Stomach smooth muscle (tissue), 2 donors: ENCODE measurements around the gene PSG2.
"Not testable (repeated sequence)": the region's sequence is repeated elsewhere in the genome, so short reads cannot be mapped to it uniquely, and the experiment has no call there.

Experiments used
- H3K27ac ChIP-seq: one replicate; pipeline ENCODE4 v1.7.0; 2013; ENCODE audit warnings: mild to moderate bottlenecking, low read length, inconsistent platforms
- H3K27me3 ChIP-seq, 2 donors: one replicate each; pipeline ENCODE4 v1.7.0; 2013; ENCODE audit warnings: low read length in 2 of 2; ENCODE audit not compliant: insufficient read depth in 2 of 2, control insufficient read depth in 1 of 2
- H3K36me3 ChIP-seq, 2 donors: one replicate each; pipeline ENCODE4 v1.7.0; 2013; ENCODE audit warnings: low read length in 2 of 2; ENCODE audit not compliant: control insufficient read depth in 2 of 2, insufficient read depth in 2 of 2
- H3K4me1 ChIP-seq: one replicate; pipeline ENCODE4 v1.7.0; 2013; ENCODE audit warnings: low read length; ENCODE audit not compliant: control insufficient read depth, insufficient read depth
- H3K4me3 ChIP-seq, 2 donors: one replicate each; pipeline ENCODE4 v1.7.0; 2013; ENCODE audit warnings: low read length in 2 of 2
- H3K9ac ChIP-seq, 2 donors: one replicate each; pipeline ENCODE4 v1.7.0; 2013; ENCODE audit warnings: low read length in 2 of 2, mild to moderate bottlenecking in 1 of 2
- H3K9me3 ChIP-seq, 2 donors: one replicate each; pipeline ENCODE4 v1.7.0; 2013; ENCODE audit warnings: low read length in 2 of 2; ENCODE audit not compliant: control insufficient read depth in 2 of 2
- donor health status: healthy.
- donor health status: Pancreatic carcinoma.

PSG2 gene

DNA sequence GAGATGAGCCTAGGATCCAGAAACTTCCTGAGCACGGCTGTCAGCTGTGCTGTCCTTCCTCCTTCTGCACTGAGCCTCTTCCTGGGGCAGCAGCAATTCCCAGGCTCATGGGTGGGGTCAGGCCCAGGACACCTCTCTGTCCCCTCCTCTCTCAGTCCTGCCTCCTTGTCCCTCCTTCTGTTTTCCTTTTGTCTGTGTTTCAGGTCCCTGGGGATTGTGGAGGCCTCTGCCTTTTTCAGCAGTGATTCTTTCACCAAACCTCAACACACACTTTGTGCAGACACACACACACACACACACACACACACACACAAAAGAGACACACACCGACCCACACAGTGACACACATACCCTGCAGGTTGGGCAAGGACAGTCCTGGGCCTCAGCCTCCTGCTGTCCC, at the start of gene PSG2:
TSS of gene PSG2 (minus strand) at position 101 of the 400 bp plus-strand sequence. CDS start 132 bp downstream, outside the sequence.
- not testable (repeated sequence) for H3K27ac ChIP-seq, H3K27me3 ChIP-seq, H3K36me3 ChIP-seq, H3K4me3 ChIP-seq, H3K9ac ChIP-seq, H3K4me1 ChIP-seq, H3K9me3 ChIP-seq

DNA sequence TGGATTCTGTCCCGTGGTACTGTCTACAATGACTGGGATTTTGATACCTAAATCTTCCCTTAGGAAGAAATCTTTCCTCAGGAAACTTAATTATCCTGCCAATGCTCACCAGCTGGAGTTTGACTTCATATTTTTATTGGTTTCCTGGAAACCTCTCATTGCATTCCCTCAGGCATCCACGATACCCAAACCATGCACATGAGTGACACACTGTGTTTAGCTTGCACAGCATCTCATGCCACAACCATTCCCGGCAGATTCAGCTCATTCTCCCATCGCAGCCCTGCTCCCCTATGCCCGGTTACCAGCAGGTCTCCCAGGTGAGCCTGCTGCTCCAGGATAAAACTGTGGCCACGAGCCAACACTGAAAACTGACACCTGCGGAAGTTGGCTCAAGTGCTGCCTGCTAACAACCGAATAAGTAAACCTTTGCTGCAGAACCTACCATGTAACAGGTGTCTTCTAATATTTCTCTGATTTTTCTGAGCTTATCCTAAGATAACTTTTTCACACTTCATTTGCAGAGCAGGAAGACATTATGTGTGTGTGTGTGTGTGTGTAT, 48.9 kb upstream of the PSG2 start:
- H3K27ac ChIP-seq, H3K36me3 ChIP-seq: not testable (repeated sequence)

DNA sequence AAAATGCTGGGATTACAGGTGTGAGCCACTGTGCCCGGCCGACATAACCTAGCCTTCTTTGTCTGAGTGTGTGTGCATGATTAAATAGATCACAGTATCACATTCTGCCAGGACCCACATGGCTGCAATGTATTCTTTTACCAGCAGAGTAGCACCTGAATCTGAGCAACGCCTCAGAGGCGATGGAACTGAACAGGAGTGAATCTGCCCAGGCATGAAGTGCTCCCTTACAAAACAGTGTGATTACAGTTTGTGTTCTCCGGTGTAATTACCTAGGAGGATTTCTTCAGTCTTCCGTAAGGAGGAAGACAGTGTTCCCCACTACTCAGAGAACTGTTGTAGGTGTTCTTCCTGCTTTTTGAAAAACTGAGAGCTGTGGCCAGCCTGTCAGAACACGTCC, 46.7 kb upstream of the PSG2 start:
- H3K4me1 ChIP-seq, H3K27me3 ChIP-seq, H3K27ac ChIP-seq: not testable (repeated sequence)

More for the DNA sequence above, 48.9 kb upstream of the PSG2 start:
- not testable (repeated sequence) for H3K9me3 ChIP-seq, H3K4me1 ChIP-seq, H3K4me3 ChIP-seq, H3K27me3 ChIP-seq, H3K9ac ChIP-seq

DNA sequence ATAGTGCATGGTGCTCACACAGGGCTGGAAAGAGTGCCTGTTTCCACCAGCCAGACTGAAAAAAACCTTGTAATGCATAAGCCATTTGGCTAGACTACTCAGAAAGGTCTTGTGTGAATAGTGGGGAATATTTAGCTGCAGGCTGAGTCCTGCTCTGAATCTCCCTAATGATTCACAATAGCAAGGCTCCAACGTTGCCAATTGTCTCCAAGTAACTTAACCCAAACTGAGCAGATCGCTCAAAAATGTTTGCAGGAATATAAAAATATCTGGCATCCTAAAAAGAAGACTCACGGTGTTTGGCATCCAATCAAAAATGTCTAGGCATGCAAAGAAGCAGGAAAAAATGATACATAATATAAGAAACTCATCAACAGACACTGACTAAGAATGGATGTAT, 44.8 kb upstream of the PSG2 start:
- H3K27ac ChIP-seq, H3K27me3 ChIP-seq, H3K4me3 ChIP-seq, H3K4me1 ChIP-seq, H3K36me3 ChIP-seq, H3K9ac ChIP-seq, H3K9me3 ChIP-seq: not testable (repeated sequence)

More for the DNA sequence above, 46.7 kb upstream of the PSG2 start:
- H3K36me3 ChIP-seq, H3K9me3 ChIP-seq, H3K4me3 ChIP-seq, H3K9ac ChIP-seq: not testable (repeated sequence)

DNA sequence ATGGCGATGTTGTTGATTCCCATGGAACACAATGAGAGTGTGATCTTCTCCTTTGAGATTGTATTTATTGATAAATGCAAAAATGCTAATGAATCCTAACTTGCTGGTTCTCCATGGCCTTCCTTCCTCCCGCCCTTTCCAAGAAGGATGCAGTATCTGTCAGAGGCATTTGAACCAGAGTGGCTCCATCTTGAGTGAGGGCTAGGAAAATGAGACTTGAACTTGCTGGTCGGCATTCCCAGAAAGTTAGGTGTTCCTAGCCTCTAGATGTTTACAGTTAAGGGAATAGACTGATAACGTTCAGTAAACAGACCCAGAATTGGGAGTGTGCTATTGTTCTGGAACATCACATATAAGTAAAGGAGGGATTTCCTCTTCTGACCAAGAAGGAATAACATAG, 44.2 kb upstream of the PSG2 start:
- Histone ChIP-seq H3K4me1 (no peaks in the 10 kb centered on the region), H3K4me3 (no peak overlapping the region), H3K27ac (no peak overlapping the region), H3K9me3 (no peaks in the 10 kb centered on the region), H3K27me3 (peaks cover 0 to 2% of the 10 kb centered on the region in 2 donors), H3K36me3 (no peaks in the 10 kb centered on the region), H3K9ac (no peak overlapping the region)

DNA sequence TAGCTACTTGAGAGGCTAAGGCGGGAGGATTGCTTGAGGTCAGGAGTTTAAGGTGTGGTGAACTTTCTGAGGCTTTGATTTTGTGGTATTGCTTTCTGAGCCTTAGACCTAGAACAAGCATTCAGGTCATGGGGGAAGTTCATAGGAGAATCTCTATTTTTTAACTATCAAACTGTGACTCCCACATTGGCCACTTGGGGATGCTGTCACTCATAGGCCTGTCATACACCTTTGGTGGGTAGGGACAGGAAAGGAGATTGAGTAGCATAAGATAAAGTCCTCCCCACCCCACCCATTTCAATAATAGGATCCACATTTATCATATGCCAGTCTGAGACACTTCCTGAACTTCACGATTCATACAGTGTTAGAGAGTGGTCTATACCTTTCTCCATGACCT, 41.9 kb upstream of the PSG2 start:
- H3K4me1 ChIP-seq, result no peaks in the 10 kb centered on the region
- no peak overlapping the region for H3K27ac ChIP-seq
- no peaks in the 10 kb centered on the region for H3K36me3 ChIP-seq
- H3K27me3 ChIP-seq, result no peaks in the 10 kb centered on the region
- no peak overlapping the region for H3K4me3 ChIP-seq
- no peak overlapping the region for H3K9ac ChIP-seq
- no peaks in the 10 kb centered on the region for H3K9me3 ChIP-seq

DNA sequence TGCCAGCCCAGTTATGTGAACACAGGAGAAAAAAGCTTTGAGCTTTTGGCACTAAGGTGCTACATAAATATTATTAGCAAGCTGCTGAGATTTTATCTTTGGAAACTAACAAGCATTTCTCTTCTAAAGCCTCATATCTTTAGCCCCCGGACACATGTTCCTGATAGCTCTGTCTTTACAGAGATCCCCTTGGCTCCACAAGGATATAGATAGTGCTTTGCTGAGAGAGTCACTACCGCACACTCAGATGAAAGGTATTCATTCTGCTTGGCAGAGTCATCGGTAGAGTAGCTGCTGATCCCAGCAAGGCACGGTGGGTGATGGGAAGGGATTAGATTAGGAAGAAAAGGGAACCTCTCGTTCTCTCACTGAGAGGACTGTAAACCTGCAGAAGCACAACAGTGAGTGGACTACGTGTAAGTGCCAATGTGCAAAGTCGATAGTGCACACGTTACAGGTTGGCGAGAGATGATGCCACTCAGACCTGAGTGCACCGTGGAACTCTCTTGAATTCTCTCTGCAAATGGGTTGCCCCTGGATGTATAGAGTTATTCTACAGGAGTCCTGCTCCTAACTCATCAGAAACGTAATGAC, 38.0 kb upstream of the PSG2 start:
- H3K4me1 ChIP-seq, H3K4me3 ChIP-seq, H3K27ac ChIP-seq, H3K9ac ChIP-seq, H3K27me3 ChIP-seq, H3K9me3 ChIP-seq, H3K36me3 ChIP-seq: not testable (repeated sequence)

DNA sequence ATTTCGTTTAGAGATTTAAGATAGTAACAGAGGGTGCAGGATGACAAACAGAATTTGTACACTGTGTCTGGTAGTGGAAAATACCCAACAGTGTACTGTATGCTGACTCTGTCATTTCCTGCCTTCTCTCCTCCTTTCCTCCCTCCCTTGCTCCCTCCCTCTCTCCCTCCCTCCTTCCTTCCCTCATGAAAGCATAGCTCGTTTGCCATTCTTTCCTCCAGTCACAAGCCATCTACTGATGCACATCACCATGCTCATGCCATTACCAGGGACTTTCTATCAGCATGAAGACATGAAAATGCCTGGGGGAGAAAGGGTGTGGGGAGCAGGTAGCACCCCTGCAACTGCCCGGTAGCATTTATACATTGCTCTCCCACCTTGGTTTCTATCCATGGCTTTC, 37.0 kb upstream of the PSG2 start:
- H3K4me1 ChIP-seq, H3K9ac ChIP-seq: not testable (repeated sequence)

DNA sequence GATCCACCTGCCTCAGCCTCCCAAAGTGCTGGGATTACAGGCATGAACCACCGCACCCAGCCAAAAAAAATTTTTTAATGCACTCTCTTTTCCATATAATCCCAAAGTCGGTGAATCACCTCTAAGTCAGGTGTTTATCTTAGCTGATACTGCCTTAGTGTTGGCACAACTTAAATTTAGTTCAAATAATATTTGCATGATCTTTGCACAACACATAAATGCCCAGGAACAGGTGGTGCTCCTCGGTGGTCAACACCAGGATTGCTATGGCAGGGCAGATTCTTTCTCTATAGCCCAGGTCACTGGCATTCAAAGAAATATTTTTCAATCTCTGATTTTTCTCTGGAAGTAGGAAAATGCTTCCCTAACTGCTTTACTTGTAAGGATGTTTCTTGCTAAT, 33.9 kb upstream of the PSG2 start:
- H3K27me3 ChIP-seq, H3K9ac ChIP-seq, H3K4me1 ChIP-seq, H3K4me3 ChIP-seq, H3K27ac ChIP-seq, H3K9me3 ChIP-seq, H3K36me3 ChIP-seq: not testable (repeated sequence)

More for the DNA sequence above, 37.0 kb upstream of the PSG2 start:
- not testable (repeated sequence) for H3K27ac ChIP-seq, H3K9me3 ChIP-seq, H3K36me3 ChIP-seq, H3K27me3 ChIP-seq, H3K4me3 ChIP-seq

DNA sequence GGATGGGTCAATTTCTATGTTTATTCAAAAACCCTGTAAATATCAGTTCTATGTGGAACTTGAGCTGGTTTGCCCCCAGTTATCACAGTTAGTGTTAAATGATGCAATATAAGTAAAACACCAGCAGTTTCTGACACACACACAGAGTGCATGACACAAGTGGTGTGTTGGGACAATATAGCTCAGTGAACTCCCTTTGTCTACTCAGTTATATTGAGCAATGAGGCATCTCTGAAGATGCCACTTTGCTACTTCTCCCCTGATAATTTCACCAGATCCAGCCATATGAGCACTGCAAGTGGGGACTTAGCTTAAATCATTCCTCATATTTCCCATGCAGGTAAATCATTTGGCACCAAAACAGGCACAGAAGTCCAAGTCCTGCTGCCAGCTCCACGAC, 33.0 kb upstream of the PSG2 start:
- not testable (repeated sequence) for H3K27me3 ChIP-seq, H3K9me3 ChIP-seq, H3K9ac ChIP-seq, H3K27ac ChIP-seq, H3K4me1 ChIP-seq, H3K36me3 ChIP-seq, H3K4me3 ChIP-seq

DNA sequence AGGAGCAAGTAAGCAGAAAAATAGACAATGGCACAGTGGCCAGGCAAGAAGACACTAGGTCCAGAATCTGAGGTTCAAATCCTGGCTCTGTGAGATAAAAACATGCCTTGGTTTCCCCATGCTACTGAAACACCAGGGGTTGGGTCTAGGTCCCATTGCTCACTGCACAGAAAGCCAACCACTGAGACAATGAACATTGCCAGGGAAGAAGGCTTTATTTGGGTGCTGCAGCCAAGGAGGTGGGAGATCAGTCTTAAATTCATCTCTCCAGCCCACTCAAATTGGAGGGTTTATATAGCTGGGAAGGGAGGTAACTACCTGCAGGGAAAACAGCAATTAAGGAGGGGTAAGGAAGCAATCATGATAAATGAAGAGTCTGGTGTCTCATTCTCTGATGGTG, 32.6 kb upstream of the PSG2 start:
- not testable (repeated sequence) for H3K4me1 ChIP-seq, H3K9ac ChIP-seq, H3K36me3 ChIP-seq, H3K4me3 ChIP-seq, H3K9me3 ChIP-seq, H3K27ac ChIP-seq, H3K27me3 ChIP-seq
